HPDE6-E6E7 (cell line): Measurements from ENCODE around the gene C9.
"Not testable (repeated sequence)": the region's sequence is repeated elsewhere in the genome, so short reads cannot be mapped to it uniquely, and the experiment has no call there.

Experiments used
- DNase-seq: peaks from one replicate; pipeline ENCODE4 v3.0.0; 2011; ENCODE audit warnings: missing footprints; ENCODE audit errors: extremely low spot score

Gene C9

GRCh38 chr5:39364367-39364766, at the start of gene C9:
Gene C9, minus strand, starts transcription at chr5:39364495. Its CDS starts 31 bp downstream, at chr5:39364464.
- no peak for DNase-seq

- no peak for DNase-seq
These were observed 49.5 kb upstream of the C9 start for GRCh38 chr5:39413771-39414170.

- no peak for DNase-seq
These were observed 48.6 kb upstream of the C9 start for GRCh38 chr5:39412721-39413394.

- DNase-seq, result no peak
These were observed 47.7 kb upstream of the C9 start for GRCh38 chr5:39411985-39412384.

GRCh38 chr5:39411061-39411460, 46.8 kb upstream of the C9 start:
- DNase-seq, result peak; percentile 35

- no peak for DNase-seq
These were observed 44.7 kb upstream of the C9 start for GRCh38 chr5:39409033-39409432.

GRCh38 chr5:39405083-39405843, 41.0 kb upstream of the C9 start:
- no peak for DNase-seq

GRCh38 chr5:39403761-39404160, 39.5 kb upstream of the C9 start:
- not testable (repeated sequence) for DNase-seq

- DNase-seq, result not testable (repeated sequence)
These were observed 37.8 kb upstream of the C9 start for GRCh38 chr5:39402140-39402539.

GRCh38 chr5:39400713-39401578, 36.7 kb upstream of the C9 start:
- no peak for DNase-seq

GRCh38 chr5:39399135-39400036, 35.1 kb upstream of the C9 start:
- peak; percentile 70 for DNase-seq

GRCh38 chr5:39396843-39397242, 32.5 kb upstream of the C9 start:
- DNase-seq, result no peak

- no peak for DNase-seq
These were observed 31.2 kb upstream of the C9 start for GRCh38 chr5:39395521-39395920.

- DNase-seq, result no peak
These were observed 30.7 kb upstream of the C9 start for GRCh38 chr5:39394946-39395345.

- no peak for DNase-seq
These were observed 26.6 kb upstream of the C9 start for GRCh38 chr5:39390945-39391344.

GRCh38 chr5:39387293-39387692, 23.0 kb upstream of the C9 start:
- DNase-seq, result no peak

GRCh38 chr5:39384271-39384670, 20.0 kb upstream of the C9 start:
- no peak for DNase-seq

GRCh38 chr5:39381376-39381775, 17.1 kb upstream of the C9 start:
- DNase-seq, result no peak

- DNase-seq, result no peak
These were observed 15.4 kb upstream of the C9 start for GRCh38 chr5:39379693-39380092.

GRCh38 chr5:39377613-39378012, 13.3 kb upstream of the C9 start:
- no peak for DNase-seq

- peak; percentile 64 for DNase-seq
These were observed 12.0 kb upstream of the C9 start for GRCh38 chr5:39376293-39376714.
